HL-60 (cell line): ENCODE data around the gene CCDC183.

Experiments used
- POLR2AphosphoS5 ChIP-seq: IDR thresholded peaks from 2 replicates; pipeline ENCODE4 v1.6.1; 2012; ENCODE audit warnings: low read depth
- TF ChIP-seq, protein P1 (sequence below): IDR thresholded peaks from one replicate; pipeline ENCODE4 v1.5.1; 2011; ENCODE audit warnings: low read length, control low read depth, inconsistent platforms; ENCODE audit not compliant: insufficient read depth

- TF ChIP-seq, protein P1, sequence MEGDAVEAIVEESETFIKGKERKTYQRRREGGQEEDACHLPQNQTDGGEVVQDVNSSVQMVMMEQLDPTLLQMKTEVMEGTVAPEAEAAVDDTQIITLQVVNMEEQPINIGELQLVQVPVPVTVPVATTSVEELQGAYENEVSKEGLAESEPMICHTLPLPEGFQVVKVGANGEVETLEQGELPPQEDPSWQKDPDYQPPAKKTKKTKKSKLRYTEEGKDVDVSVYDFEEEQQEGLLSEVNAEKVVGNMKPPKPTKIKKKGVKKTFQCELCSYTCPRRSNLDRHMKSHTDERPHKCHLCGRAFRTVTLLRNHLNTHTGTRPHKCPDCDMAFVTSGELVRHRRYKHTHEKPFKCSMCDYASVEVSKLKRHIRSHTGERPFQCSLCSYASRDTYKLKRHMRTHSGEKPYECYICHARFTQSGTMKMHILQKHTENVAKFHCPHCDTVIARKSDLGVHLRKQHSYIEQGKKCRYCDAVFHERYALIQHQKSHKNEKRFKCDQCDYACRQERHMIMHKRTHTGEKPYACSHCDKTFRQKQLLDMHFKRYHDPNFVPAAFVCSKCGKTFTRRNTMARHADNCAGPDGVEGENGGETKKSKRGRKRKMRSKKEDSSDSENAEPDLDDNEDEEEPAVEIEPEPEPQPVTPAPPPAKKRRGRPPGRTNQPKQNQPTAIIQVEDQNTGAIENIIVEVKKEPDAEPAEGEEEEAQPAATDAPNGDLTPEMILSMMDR, result no peak
- no peak for TF ChIP-seq POLR2AphosphoS5
Measured at GRCh38 chr9:136779808-136780207, 16.3 kb upstream of the CCDC183 start.
